ENCODE measurements around the gene ERBB4. TPM values are rescaled to one million over a fixed set of nuclear protein-coding genes. Genes with fewer than 3 reads are reported as not detected.

Gene ERBB4
- total and polyA plus RNA-seq, 2 of the 8 experiments (the other 6 are each of a cell fraction or from before 2014, with no cell fraction given): 0.34 to 1.3 TPM

- Histone ChIP-seq H3K36me3 (ENCODE audit: control insufficient read depth in 2 of 4, insufficient read depth in 4 of 4, low read length in 3 of 4) (no peaks in the 10 kb centered on the region), H2BK5ac (ENCODE audit: low read depth, low read length) (no peak overlapping the region; the same call in 1 of the 2 replicates), H3K4me3 (ENCODE audit: extremely low read depth in 1 of 4, insufficient read depth in 2 of 4, low read depth in 3 of 4, low read length in 4 of 4) (no peak overlapping the region), H3K14ac (ENCODE audit: insufficient read length) (no peak overlapping the region), H2BK15ac (ENCODE audit: low read length) (no peak overlapping the region), H4K5ac (ENCODE audit: insufficient read length, low read depth, low read length) (no peak overlapping the region), H2AFZ (ENCODE audit: low read length) (no peak overlapping the region; the same call in 1 of the 2 replicates), H2BK20ac (ENCODE audit: low read length) (no peak overlapping the region), H3K56ac (replicated peaks; ENCODE audit: insufficient read length, low read depth, low read length) (no peak overlapping the region), H2BK12ac (ENCODE audit: low read depth, low read length) (no peak overlapping the region), H3K4me2 (ENCODE audit: insufficient read depth in 1 of 2, low read depth in 2 of 2, low read length in 2 of 2) (no peak overlapping the region), H3K27ac (ENCODE audit: low read depth, low read length) (no peak overlapping the region), H3K23ac (ENCODE audit: insufficient read length) (no peak overlapping the region), H4K91ac (replicated peaks; ENCODE audit: insufficient read length, low read length) (no peak overlapping the region), H2AK5ac (ENCODE audit: low read depth, low read length) (no peak overlapping the region), H3K9me3 (ENCODE audit: insufficient read depth in 2 of 2, low read depth in 1 of 2, low read length in 1 of 2) (no peaks in the 10 kb centered on the region), H3K79me1 (ENCODE audit: low read depth, low read length) (no peaks in the 10 kb centered on the region), H3K4ac (replicated peaks; ENCODE audit: insufficient read length, low read depth, low read length) (no peak overlapping the region), H3K23me2 (ENCODE audit: low read depth, low read length) (no peaks in the 10 kb centered on the region), H3K27me3 (replicated peaks in 1 of 4; ENCODE audit: control insufficient read depth in 3 of 4, extremely low read depth in 1 of 4, insufficient read depth in 3 of 4, low read length in 3 of 4) (no peaks in the 10 kb centered on the region), H3K9ac (replicated peaks in 1 of 4; ENCODE audit: extremely low read depth in 1 of 4, low read depth in 3 of 4, low read length in 3 of 4) (no peak overlapping the region), H3K18ac (ENCODE audit: extremely low read depth, low read length) (no peak overlapping the region), H3K4me1 (replicated peaks in 1 of 4; ENCODE audit: control insufficient read depth in 3 of 4, insufficient read depth in 4 of 4, low read length in 3 of 4) (peaks cover 0 to 9% (median 2%) of the 10 kb centered on the region in 4 experiments; a peak in 3 of 7 replicates), H4K20me1 (replicated peaks in 1 of 2; ENCODE audit: control insufficient read depth in 1 of 2, insufficient read depth in 2 of 2, low read length in 2 of 2) (no peaks in the 10 kb centered on the region), H3K79me2 (ENCODE audit: control insufficient read depth in 1 of 2, insufficient read depth in 2 of 2, low read length in 2 of 2) (no peaks in the 10 kb centered on the region), H2BK120ac (replicated peaks; ENCODE audit: low read depth, low read length) (no peak overlapping the region), H4K8ac (ENCODE audit: extremely low read depth, insufficient read depth, low read length) (no peak overlapping the region)
- CTCF ChIA-PET (ENCODE audit: partially characterized antibody): interaction anchor here (0.7 to 2.1 kb wide), 3 partner anchors 11 to 248 kb away, joined by 3 to 7 read pairs (median 4); no protein-coding TSS in a partner anchor
- FAIRE-seq (no peak), DNase-seq (ENCODE audit: low read depth in 1 of 2, low spot score in 2 of 2) (no peak)
- POLR2A ChIA-PET (ENCODE audit: partially characterized antibody): no interaction called here
- WGBS, 2 experiments (ENCODE audit: extremely low coverage in 1 of 2, insufficient coverage in 1 of 2, insufficient read length in 1 of 2, insufficient replicate concordance in 2 of 2, low coverage in 1 of 2, low lambda C conversion rate in 2 of 2, missing lambda C conversion rate in 1 of 2): 74% methylated on average over 2 of the region's 2 CpGs; no CpG with 5 or more reads in 1 of the 2 experiments
- no peak for TF ChIP-seq FOSL1 (IDR thresholded peaks at IDR 0.05; ENCODE audit: insufficient read depth, low read depth, low read length)
- TF ChIP-seq KDM4A (IDR thresholded peaks at IDR 0.05; ENCODE audit: low read depth, low read length, severe bottlenecking): no peak
- TF ChIP-seq POLR2A (IDR thresholded peaks at IDR 0.05; ENCODE audit: control extremely low read depth in 1 of 2, low read depth in 2 of 2, low read length in 2 of 2): no peak
- no peak for TF ChIP-seq SAP30 (IDR thresholded peaks at IDR 0.05; ENCODE audit: insufficient read depth, insufficient replicate concordance, low read length)
- no peak for TF ChIP-seq HDAC6 (IDR thresholded peaks at IDR 0.05; ENCODE audit: low read depth, low read length)
- no peak for TF ChIP-seq GTF2F1 (IDR thresholded peaks at IDR 0.05; ENCODE audit: borderline replicate concordance, low read depth, low read length)
- TF ChIP-seq EZH2 (IDR thresholded peaks at IDR 0.05; ENCODE audit: low read depth, low read length, severe bottlenecking): no peak
These were observed 1189.6 kb downstream of the ERBB4 start for GRCh38 chr2:211349031-211349430.
